ENCODE results near the gene AMPD3. TPM values are rescaled to one million over a fixed set of nuclear protein-coding genes. Genes with fewer than 3 reads are reported as not detected.

The AMPD3 gene
- total RNA-seq, 4 donors from 2014 or later: 3.8 to 7.5 (median 5.1) TPM

GRCh38 chr11:10476927-10477689 lies 22.0 kb downstream of the AMPD3 start:
- intact Hi-C loops (cut with DNase I): no loop called here
- peaks cover 0 to 12% (median 4%) of the 10 kb centered on the region in 4 donors for H3K4me1 ChIP-seq
- DNase-seq (ENCODE audit: extremely low spot score): no peak
- H3K4me3 ChIP-seq: no peak overlapping the region
- TF ChIP-seq CTCF (IDR thresholded peaks at IDR 0.05) (no peak), EP300 (IDR thresholded peaks at IDR 0.05) (no peak), POLR2A (IDR thresholded peaks at IDR 0.05; ENCODE audit: low read depth) (no peak), POLR2AphosphoS5 (IDR thresholded peaks at IDR 0.05) (no peak)
- H3K27ac ChIP-seq (replicated peaks in 1 of 4): no peak overlapping the region
- 82% methylated on average over 5 of the region's 5 CpGs for WGBS
- no peaks in the 10 kb centered on the region for H3K27me3 ChIP-seq
- H3K9me3 ChIP-seq: no peaks in the 10 kb centered on the region
- H3K36me3 ChIP-seq: no peaks in the 10 kb centered on the region

GRCh38 chr11:10477690-10478046 lies 22.6 kb downstream of the AMPD3 start:
- intact Hi-C loops (cut with DNase I): no loop called here
- DNase-seq (ENCODE audit: extremely low spot score): no peak
- WGBS: 93% methylated on average over 8 of the region's 8 CpGs

GRCh38 chr11:10478066-10478465 lies 23.0 kb downstream of the AMPD3 start:
- DNase-seq (ENCODE audit: extremely low spot score): no peak
- Histone ChIP-seq H3K4me1 (peaks cover 0 to 12% (median 4%) of the 10 kb centered on the region in 4 donors), H3K36me3 (no peaks in the 10 kb centered on the region), H3K4me3 (no peak overlapping the region), H3K27me3 (no peaks in the 10 kb centered on the region), H3K9me3 (no peaks in the 10 kb centered on the region), H3K27ac (replicated peaks in 1 of 4) (no peak overlapping the region)
- WGBS: 63% methylated on average over 3 of the region's 3 CpGs
- intact Hi-C loops (cut with DNase I): no loop called here
- TF ChIP-seq EP300 (IDR thresholded peaks at IDR 0.05) (no peak), POLR2A (IDR thresholded peaks at IDR 0.05; ENCODE audit: low read depth) (no peak), CTCF (IDR thresholded peaks at IDR 0.05) (no peak), POLR2AphosphoS5 (IDR thresholded peaks at IDR 0.05) (no peak)

More at GRCh38 chr11:10477690-10478046, 22.6 kb downstream of the AMPD3 start:
- H3K4me1 ChIP-seq: peaks cover 0 to 12% (median 4%) of the 10 kb centered on the region in 4 donors
- no peaks in the 10 kb centered on the region for H3K9me3 ChIP-seq
- TF ChIP-seq POLR2AphosphoS5 (IDR thresholded peaks at IDR 0.05) (no peak), POLR2A (IDR thresholded peaks at IDR 0.05; ENCODE audit: low read depth) (no peak), CTCF (IDR thresholded peaks at IDR 0.05) (no peak), EP300 (IDR thresholded peaks at IDR 0.05) (no peak)
- no peaks in the 10 kb centered on the region for H3K36me3 ChIP-seq
- no peaks in the 10 kb centered on the region for H3K27me3 ChIP-seq
- no peak overlapping the region for H3K27ac ChIP-seq (replicated peaks in 1 of 4)
- H3K4me3 ChIP-seq: no peak overlapping the region

- 91% methylated on average over 16 of the region's 16 CpGs for WGBS
- TF ChIP-seq CTCF (IDR thresholded peaks at IDR 0.05): no peak
- no peak for TF ChIP-seq POLR2A (IDR thresholded peaks at IDR 0.05; ENCODE audit: low read depth)
- TF ChIP-seq EP300 (IDR thresholded peaks at IDR 0.05): no peak
- no peak for TF ChIP-seq POLR2AphosphoS5 (IDR thresholded peaks at IDR 0.05)
- Histone ChIP-seq H3K27me3 (no peaks in the 10 kb centered on the region), H3K4me3 (no peak overlapping the region), H3K36me3 (peaks cover 0 to 7% (median 0%) of the 10 kb centered on the region in 4 donors), H3K27ac (replicated peaks in 1 of 4) (no peak overlapping the region), H3K4me1 (peaks cover 0 to 12% (median 4%) of the 10 kb centered on the region in 4 donors), H3K9me3 (no peaks in the 10 kb centered on the region)
- DNase-seq (ENCODE audit: extremely low spot score): no peak
- intact Hi-C loops (cut with DNase I): no loop called here
Observed at GRCh38 chr11:10478574-10479550, 23.8 kb downstream of the AMPD3 start.
